ENCODE data around the gene SND1. TPM values are rescaled to one million over a fixed set of nuclear protein-coding genes. Genes with fewer than 3 reads are reported as not detected.

SND1 gene
- total and polyA plus RNA-seq, 12 donors: 58.9 to 266 (median 132) TPM

DNA sequence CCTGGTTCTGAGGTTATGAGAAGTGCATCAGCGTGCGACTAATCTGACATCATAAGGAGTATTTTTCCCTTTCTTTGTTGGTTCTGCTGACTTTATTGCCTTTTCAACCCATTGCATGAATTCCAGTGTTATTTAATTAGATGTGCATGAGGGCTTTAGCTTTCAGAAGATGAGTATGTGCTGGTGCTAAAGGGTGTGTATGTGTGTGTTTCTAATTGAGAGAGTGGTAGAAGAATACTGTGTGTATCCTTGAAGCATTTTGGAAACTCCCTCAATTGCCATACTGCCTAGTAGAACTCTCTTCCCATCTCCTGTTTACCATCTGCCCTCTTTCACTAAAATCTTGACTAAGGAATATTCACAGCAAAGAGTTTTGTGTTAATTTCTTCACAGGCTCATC, 158.1 kb downstream of the SND1 start:
- Histone ChIP-seq H3K27ac (no peak overlapping the region), H3K4me3 (no peak overlapping the region), H3K4me1 (replicated peaks in 1 of 2) (peaks cover 7 to 37% of the 10 kb centered on the region in 2 donors), H3K27me3 (no peaks in the 10 kb centered on the region), H3K9me3 (replicated peaks in 1 of 3) (no peaks in the 10 kb centered on the region), H3K36me3 (replicated peaks in 1 of 2) (no peaks in the 10 kb centered on the region)
- TF ChIP-seq POLR2A (IDR thresholded peaks at IDR 0.05) (no peak), CTCF (IDR thresholded peaks at IDR 0.05) (no peak)
- intact Hi-C loops (cut with DNase I): no loop called here
- WGBS, 4 donors: 99 to 100% (median 100%) methylated on average over 2 of the region's 2 CpGs
- DNase-seq: no peak

GRCh38 chr7:127810696-127811660, 159.0 kb downstream of the SND1 start:
- Histone ChIP-seq H3K4me3 (no peak overlapping the region), H3K27ac (no peak overlapping the region), H3K36me3 (replicated peaks in 1 of 2) (no peaks in the 10 kb centered on the region), H3K4me1 (replicated peaks in 1 of 2) (peaks cover 7 to 37% of the 10 kb centered on the region in 2 donors), H3K27me3 (no peaks in the 10 kb centered on the region), H3K9me3 (replicated peaks in 1 of 3) (no peaks in the 10 kb centered on the region)
- no peak for DNase-seq
- no peak for TF ChIP-seq CTCF (IDR thresholded peaks at IDR 0.05)
- intact Hi-C loops (cut with DNase I): no loop called here
- WGBS, 4 donors: 96 to 97% (median 96%) methylated on average over 5 of the region's 5 CpGs

- H3K4me3 ChIP-seq: no peak overlapping the region
- H3K4me1 ChIP-seq (replicated peaks in 1 of 2): peaks cover 7 to 37% of the 10 kb centered on the region in 2 donors
- H3K9me3 ChIP-seq (replicated peaks in 1 of 3): no peaks in the 10 kb centered on the region
- DNase-seq: no peak
- no peaks in the 10 kb centered on the region for H3K27me3 ChIP-seq
- H3K27ac ChIP-seq: no peak overlapping the region
- WGBS, 4 donors: 61 to 79% (median 71%) methylated on average over 3 of the region's 3 CpGs
- intact Hi-C loops (cut with DNase I): no loop called here
- no peak for TF ChIP-seq CTCF (IDR thresholded peaks at IDR 0.05)
- no peak for TF ChIP-seq POLR2A (IDR thresholded peaks at IDR 0.05)
- H3K36me3 ChIP-seq (replicated peaks in 1 of 2): no peaks in the 10 kb centered on the region
These were observed 160.5 kb downstream of the SND1 start for GRCh38 chr7:127812540-127812939.

- Histone ChIP-seq H3K27ac (no peak overlapping the region), H3K27me3 (no peaks in the 10 kb centered on the region), H3K4me3 (no peak overlapping the region), H3K36me3 (replicated peaks in 1 of 2) (no peaks in the 10 kb centered on the region), H3K4me1 (replicated peaks in 1 of 2) (peaks cover 7 to 33% of the 10 kb centered on the region in 2 donors), H3K9me3 (replicated peaks in 1 of 3) (no peaks in the 10 kb centered on the region)
- TF ChIP-seq CTCF (IDR thresholded peaks at IDR 0.05): no peak
- no peak for TF ChIP-seq POLR2A (IDR thresholded peaks at IDR 0.05)
- no peak for DNase-seq
- WGBS, 4 donors: 54 to 67% (median 61%) methylated on average over 4 of the region's 4 CpGs
- intact Hi-C loops (cut with DNase I): no loop called here
These were observed 162.1 kb downstream of the SND1 start for GRCh38 chr7:127813991-127814541.
